ENCODE measurements around the gene TMEM179. TPM values are rescaled to one million over a fixed set of nuclear protein-coding genes. Genes with fewer than 3 reads are reported as not detected.

The TMEM179 gene
- total and polyA plus RNA-seq, 2 of the 8 experiments (the other 6 are each of a cell fraction or from before 2014, with no cell fraction given) = 2.9 to 4.0 TPM

- H3K9ac ChIP-seq (replicated peaks in 1 of 4; ENCODE audit: extremely low read depth in 1 of 4, low read depth in 3 of 4, low read length in 3 of 4) = no peak overlapping the region
- H3K9me3 ChIP-seq (ENCODE audit: insufficient read depth in 2 of 2, low read depth in 1 of 2, low read length in 1 of 2) = no peaks in the 10 kb centered on the region
- H3K14ac ChIP-seq (ENCODE audit: insufficient read length) = no peak overlapping the region
- no peaks in the 10 kb centered on the region for H3K79me2 ChIP-seq (ENCODE audit: control insufficient read depth in 1 of 2, insufficient read depth in 2 of 2, low read length in 2 of 2)
- no peaks in the 10 kb centered on the region for H3K23me2 ChIP-seq (ENCODE audit: low read depth, low read length)
- no peak overlapping the region for H4K91ac ChIP-seq (replicated peaks; ENCODE audit: insufficient read length, low read length)
- no peak for DNase-seq (ENCODE audit: low read depth in 1 of 2, low spot score in 2 of 2)
- FAIRE-seq = no peak
- H3K4me1 ChIP-seq (replicated peaks in 1 of 4; ENCODE audit: control insufficient read depth in 3 of 4, insufficient read depth in 4 of 4, low read length in 3 of 4) = peaks cover 0 to 6% (median under 1%) of the 10 kb centered on the region in 4 experiments; a peak in 3 of 7 replicates
- no peak overlapping the region for H2BK5ac ChIP-seq (ENCODE audit: low read depth, low read length)
- H3K27ac ChIP-seq (ENCODE audit: low read depth, low read length) = no peak overlapping the region
- no peak overlapping the region for H3K56ac ChIP-seq (replicated peaks; ENCODE audit: insufficient read length, low read depth, low read length)
- H4K8ac ChIP-seq (ENCODE audit: extremely low read depth, insufficient read depth, low read length) = no peak overlapping the region
- WGBS, 2 experiments (ENCODE audit: extremely low coverage in 1 of 2, insufficient coverage in 1 of 2, insufficient read length in 1 of 2, insufficient replicate concordance in 2 of 2, low coverage in 1 of 2, low lambda C conversion rate in 2 of 2, missing lambda C conversion rate in 1 of 2) = 92% methylated on average over 17 of the region's 17 CpGs; no CpG with 5 or more reads in 1 of the 2 experiments
- H3K79me1 ChIP-seq (ENCODE audit: low read depth, low read length) = no peaks in the 10 kb centered on the region
- H3K36me3 ChIP-seq (ENCODE audit: control insufficient read depth in 2 of 4, insufficient read depth in 4 of 4, low read length in 3 of 4) = no peaks in the 10 kb centered on the region
- no peak overlapping the region for H2BK120ac ChIP-seq (replicated peaks; ENCODE audit: low read depth, low read length)
- H3K18ac ChIP-seq (ENCODE audit: extremely low read depth, low read length) = no peak overlapping the region
- no peak overlapping the region for H2BK12ac ChIP-seq (ENCODE audit: low read depth, low read length)
- H3K4ac ChIP-seq (replicated peaks; ENCODE audit: insufficient read length, low read depth, low read length) = no peak overlapping the region
- H3K4me2 ChIP-seq (ENCODE audit: insufficient read depth in 1 of 2, low read depth in 2 of 2, low read length in 2 of 2) = no peak overlapping the region
- ChIA-PET POLR2A (ENCODE audit: partially characterized antibody) (interaction anchor here (0.6 kb wide), 1 partner anchor 429 kb away, joined by 3 read pairs; no protein-coding TSS in a partner anchor), CTCF (ENCODE audit: partially characterized antibody) (interaction anchor here (0.6 to 2.3 kb wide), 9 partner anchors 10 to 556 kb away, joined by 3 to 10 read pairs (median 3); partner anchors contain the start of gene ASPG)
- H2AFZ ChIP-seq (ENCODE audit: low read length) = no peak overlapping the region
- peaks cover 0 to 4% of the 10 kb centered on the region in 2 experiments for H4K20me1 ChIP-seq (replicated peaks in 1 of 2; ENCODE audit: control insufficient read depth in 1 of 2, insufficient read depth in 2 of 2, low read length in 2 of 2)
- no peak overlapping the region for H2BK15ac ChIP-seq (ENCODE audit: low read length)
- no peak overlapping the region for H3K4me3 ChIP-seq (ENCODE audit: extremely low read depth in 1 of 4, insufficient read depth in 2 of 4, low read depth in 3 of 4, low read length in 4 of 4)
- no peak overlapping the region for H3K23ac ChIP-seq (ENCODE audit: insufficient read length)
- H2AK5ac ChIP-seq (ENCODE audit: low read depth, low read length) = no peak overlapping the region
- no peak overlapping the region for H4K5ac ChIP-seq (ENCODE audit: insufficient read length, low read depth, low read length)
- no peak overlapping the region for H2BK20ac ChIP-seq (ENCODE audit: low read length)
- no peaks in the 10 kb centered on the region; a peak in 2 of 7 replicates for H3K27me3 ChIP-seq (replicated peaks in 1 of 4; ENCODE audit: control insufficient read depth in 3 of 4, extremely low read depth in 1 of 4, insufficient read depth in 3 of 4, low read length in 3 of 4)
- TF ChIP-seq CHD1 (IDR thresholded peaks at IDR 0.05; ENCODE audit: low read depth, low read length) = no peak
- no peak for TF ChIP-seq SP2 (IDR thresholded peaks at IDR 0.05; ENCODE audit: low read length)
- TF ChIP-seq, protein P1, sequence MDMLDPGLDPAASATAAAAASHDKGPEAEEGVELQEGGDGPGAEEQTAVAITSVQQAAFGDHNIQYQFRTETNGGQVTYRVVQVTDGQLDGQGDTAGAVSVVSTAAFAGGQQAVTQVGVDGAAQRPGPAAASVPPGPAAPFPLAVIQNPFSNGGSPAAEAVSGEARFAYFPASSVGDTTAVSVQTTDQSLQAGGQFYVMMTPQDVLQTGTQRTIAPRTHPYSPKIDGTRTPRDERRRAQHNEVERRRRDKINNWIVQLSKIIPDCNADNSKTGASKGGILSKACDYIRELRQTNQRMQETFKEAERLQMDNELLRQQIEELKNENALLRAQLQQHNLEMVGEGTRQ (IDR thresholded peaks at IDR 0.05; ENCODE audit: low read length) = no peak
- TF ChIP-seq HDAC2 (IDR thresholded peaks at IDR 0.05; ENCODE audit: borderline replicate concordance in 1 of 2, low read depth in 2 of 2, low read length in 2 of 2) = no peak
- TF ChIP-seq, protein P2, sequence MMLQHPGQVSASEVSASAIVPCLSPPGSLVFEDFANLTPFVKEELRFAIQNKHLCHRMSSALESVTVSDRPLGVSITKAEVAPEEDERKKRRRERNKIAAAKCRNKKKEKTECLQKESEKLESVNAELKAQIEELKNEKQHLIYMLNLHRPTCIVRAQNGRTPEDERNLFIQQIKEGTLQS (IDR thresholded peaks at IDR 0.05; ENCODE audit: insufficient read depth, low read depth, low read length) = no peak
- TF ChIP-seq, protein P3, sequence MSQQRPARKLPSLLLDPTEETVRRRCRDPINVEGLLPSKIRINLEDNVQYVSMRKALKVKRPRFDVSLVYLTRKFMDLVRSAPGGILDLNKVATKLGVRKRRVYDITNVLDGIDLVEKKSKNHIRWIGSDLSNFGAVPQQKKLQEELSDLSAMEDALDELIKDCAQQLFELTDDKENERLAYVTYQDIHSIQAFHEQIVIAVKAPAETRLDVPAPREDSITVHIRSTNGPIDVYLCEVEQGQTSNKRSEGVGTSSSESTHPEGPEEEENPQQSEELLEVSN (IDR thresholded peaks at IDR 0.05) = no peak
- no peak for TF ChIP-seq SP1 (IDR thresholded peaks at IDR 0.05; ENCODE audit: low read depth, low read length)
- no peak for TF ChIP-seq NRF1 (IDR thresholded peaks at IDR 0.05; ENCODE audit: low read depth, low read length)
- TF ChIP-seq CEBPB (IDR thresholded peaks at IDR 0.05; ENCODE audit: low read depth, low read length) = no peak
- TF ChIP-seq KDM5A (IDR thresholded peaks at IDR 0.05; ENCODE audit: low read length) = no peak
- TF ChIP-seq KDM1A (IDR thresholded peaks at IDR 0.05; ENCODE audit: borderline replicate concordance, low read length) = no peak
- TF ChIP-seq SUZ12 (IDR thresholded peaks at IDR 0.05; ENCODE audit: low read length) = no peak
These were observed 43.4 kb downstream of the TMEM179 start for GRCh38 chr14:104561124-104561557.

Measured in H1 (cell line).